ENCODE results near the gene TNF. TPM values are rescaled to one million over a fixed set of nuclear protein-coding genes. Genes with fewer than 3 reads are reported as not detected.

TNF gene
- total RNA-seq, 1 donor from 2014 or later = 0.47 TPM

DNA sequence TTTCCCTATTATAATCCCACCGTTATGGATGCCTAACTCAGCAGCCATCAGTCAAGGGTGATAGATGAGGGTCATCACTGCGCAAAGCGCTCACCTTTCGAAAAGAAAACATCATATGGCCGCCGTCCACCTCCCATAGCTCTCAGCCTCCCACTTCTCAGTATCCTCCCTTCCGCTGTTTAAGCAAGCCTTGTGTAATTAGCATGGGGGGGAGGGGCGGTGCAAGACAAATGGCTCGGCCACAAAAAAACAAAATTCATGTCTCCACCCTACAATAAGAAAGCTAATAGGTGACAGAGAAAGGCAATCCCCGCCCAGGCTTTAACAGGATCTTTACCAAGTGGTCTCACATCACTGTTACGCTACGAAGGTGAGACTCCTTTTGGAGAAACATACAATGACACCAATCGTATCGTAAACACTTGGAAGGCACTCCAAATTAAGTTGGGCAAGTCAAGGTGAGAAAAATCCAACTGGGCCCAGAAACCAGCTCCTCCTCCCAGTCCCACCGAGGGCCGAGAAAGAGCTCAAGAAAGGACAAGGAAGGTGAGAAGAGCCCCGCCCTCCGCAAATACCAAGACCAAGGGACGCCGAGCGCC is 34.2 kb upstream of the TNF start:
- no peaks in the 10 kb centered on the region for H3K9me3 ChIP-seq (replicated peaks)
- DNase-seq = no peak
- intact Hi-C loops (cut with micrococcal nuclease) = no loop called here
- H3K36me3 ChIP-seq = peaks cover 42% of the 10 kb centered on the region
- no peaks in the 10 kb centered on the region for H3K27me3 ChIP-seq (ENCODE audit: low read depth)
- H3K4me1 ChIP-seq = peaks cover 66% of the 10 kb centered on the region
- TF ChIP-seq CTCF (IDR thresholded peaks at IDR 0.05; ENCODE audit: borderline replicate concordance) = no peak
- H3K4me3 ChIP-seq = peak overlapping the region; percentile 83
- peak overlapping the region; percentile 92 for H3K27ac ChIP-seq (replicated peaks)

DNA sequence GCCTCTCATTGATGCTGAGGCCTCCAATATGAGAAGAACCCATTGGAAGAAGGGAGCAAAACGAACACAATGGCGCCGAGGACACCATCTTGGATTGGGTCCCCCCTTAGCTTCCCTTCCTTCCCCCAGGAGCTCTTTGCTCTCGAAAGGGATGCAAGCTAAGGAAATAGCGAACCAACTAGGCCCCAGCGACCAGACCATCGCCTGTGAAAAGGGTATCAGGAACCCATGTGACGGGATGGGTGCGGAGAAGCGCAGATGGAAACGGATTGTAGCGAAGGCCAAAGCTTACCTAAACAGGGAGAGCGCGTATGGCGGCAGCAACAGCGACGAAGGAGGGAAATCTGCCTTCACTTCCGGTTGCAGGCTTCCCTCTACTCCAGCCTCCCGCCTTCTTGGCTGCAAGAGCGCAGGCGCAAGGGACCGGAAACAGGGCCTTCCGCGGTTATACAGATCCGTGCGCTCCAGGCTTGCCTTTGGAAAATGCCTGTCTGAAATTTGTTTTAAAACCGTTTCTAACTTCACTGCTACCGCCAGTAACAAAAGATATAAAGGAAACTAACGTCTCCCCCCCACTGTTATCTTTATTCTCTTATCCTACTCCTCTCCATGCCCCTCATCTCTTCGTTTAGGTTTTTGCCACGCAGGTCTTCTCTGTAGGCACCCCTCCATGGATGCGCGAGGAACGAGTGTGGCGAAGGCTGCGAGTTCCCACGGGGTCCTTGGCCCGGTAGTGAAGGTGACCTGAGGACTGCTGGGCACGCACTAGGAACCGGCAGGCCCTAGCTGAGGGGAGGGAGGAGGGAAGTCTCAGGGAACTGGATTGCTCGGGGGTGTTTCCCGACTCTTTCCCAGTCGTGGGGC is 33.5 kb upstream of the TNF start, which contains the start of gene DDX39B:
Gene DDX39B, minus strand, starts transcription at position 346 of the 864 bp plus-strand sequence. CDS start 1,471 bp downstream, outside the sequence.
- intact Hi-C loops (cut with micrococcal nuclease) = no loop called here
- H3K4me3 ChIP-seq = peak within 1 kb of the TSS; percentile 83
- peak within 1 kb of the TSS; percentile 92 for H3K27ac ChIP-seq (replicated peaks)
- peaks cover 62% of the 10 kb centered on the region for H3K4me1 ChIP-seq
- no peaks in the 10 kb centered on the region for H3K9me3 ChIP-seq (replicated peaks)
- H3K36me3 ChIP-seq = peaks cover 35% of the 10 kb centered on the region
- peak; percentile 94 for DNase-seq
- no peak for TF ChIP-seq CTCF (IDR thresholded peaks at IDR 0.05; ENCODE audit: borderline replicate concordance)
- H3K27me3 ChIP-seq (ENCODE audit: low read depth) = no peaks in the 10 kb centered on the region

GRCh38 chr6:31543639-31544038 is 31.7 kb upstream of the TNF start:
- Histone ChIP-seq H3K27me3 (ENCODE audit: low read depth) (no peaks in the 10 kb centered on the region), H3K9me3 (replicated peaks) (no peaks in the 10 kb centered on the region), H3K36me3 (peaks cover 17% of the 10 kb centered on the region), H3K27ac (replicated peaks) (peak overlapping the region; percentile 92), H3K4me3 (no peak overlapping the region), H3K4me1 (peaks cover 59% of the 10 kb centered on the region)
- intact Hi-C loops (cut with micrococcal nuclease) = no loop called here
- no peak for DNase-seq
- no peak for TF ChIP-seq CTCF (IDR thresholded peaks at IDR 0.05; ENCODE audit: borderline replicate concordance)

- Histone ChIP-seq H3K4me3 (no peak overlapping the region), H3K27ac (replicated peaks) (no peak overlapping the region), H3K4me1 (peaks cover 57% of the 10 kb centered on the region), H3K27me3 (ENCODE audit: low read depth) (no peaks in the 10 kb centered on the region), H3K36me3 (peaks cover 16% of the 10 kb centered on the region), H3K9me3 (replicated peaks) (no peaks in the 10 kb centered on the region)
- intact Hi-C loops (cut with micrococcal nuclease) = no loop called here
- TF ChIP-seq CTCF (IDR thresholded peaks at IDR 0.05; ENCODE audit: borderline replicate concordance) = no peak
- DNase-seq = no peak
Observed at GRCh38 chr6:31544676-31545075, 30.7 kb upstream of the TNF start.

GRCh38 chr6:31545291-31545690 is 30.1 kb upstream of the TNF start:
- DNase-seq = no peak
- H3K4me3 ChIP-seq = no peak overlapping the region
- H3K9me3 ChIP-seq (replicated peaks) = no peaks in the 10 kb centered on the region
- intact Hi-C loops (cut with micrococcal nuclease) = no loop called here
- no peak overlapping the region for H3K27ac ChIP-seq (replicated peaks)
- H3K27me3 ChIP-seq (ENCODE audit: low read depth) = no peaks in the 10 kb centered on the region
- TF ChIP-seq CTCF (IDR thresholded peaks at IDR 0.05; ENCODE audit: borderline replicate concordance) = no peak
- peaks cover 50% of the 10 kb centered on the region for H3K4me1 ChIP-seq
- peaks cover 16% of the 10 kb centered on the region for H3K36me3 ChIP-seq

All from left ventricle myocardium inferior (tissue), 1 donor.